CD4-positive, alpha-beta T cell (primary cell): ENCODE results near the gene ZBTB14. TPM values are rescaled to one million over a fixed set of nuclear protein-coding genes. Genes with fewer than 3 reads are reported as not detected.

ENCODE experiments used
- ATAC-seq: fragments of 200-7000 bp; cut with Tn5 transposase; one replicate; pipeline ENCODE4 v1.10.0; 2022; ENCODE audit warnings: mild to moderate bottlenecking; ENCODE audit not compliant: poor library complexity
- CTCF ChIA-PET: fragments of 350-600 bp; sonication (Branson Sonifier 250); formaldehyde crosslinking; loops from one replicate; lab custom pipeline; 2021; ENCODE audit warnings: antibody characterized with exemption, inconsistent platforms; lab: Charles Lee
- POLR2A ChIA-PET: fragments of 350-600 bp; sonication (Branson Sonifier 250); formaldehyde crosslinking; loops from one replicate; lab custom pipeline; 2021; ENCODE audit warnings: antibody characterized with exemption, inconsistent platforms; lab: Charles Lee
- DNase-seq, 14 experiments: peaks; one replicate each; pipeline ENCODE4 v3.0.0-alpha.2; 2013 to 2020; ENCODE audit warnings: mixed read lengths in 2 of 14
- H3K27ac ChIP-seq, 2 donors: one replicate each; pipeline versions ENCODE4 v1.5.1 to v1.7.0; 2013; ENCODE audit warnings: low read length in 2 of 2, low read depth in 1 of 2, mild to moderate bottlenecking in 1 of 2
- H3K27me3 ChIP-seq, 2 experiments: 1 replicate in 1 of 2; 2 replicates in 1 of 2; pipeline versions ENCODE4 v1.6.1 to v1.7.0; 2013; ENCODE audit warnings: low read length in 2 of 2, control low read depth in 1 of 2, mild to moderate bottlenecking in 1 of 2, moderate library complexity in 1 of 2; ENCODE audit not compliant: insufficient read depth in 2 of 2, control insufficient read depth in 1 of 2
- H3K36me3 ChIP-seq: one replicate; pipeline ENCODE4 v1.6.1; 2013; ENCODE audit warnings: low read length, control low read depth; ENCODE audit not compliant: insufficient read depth
- H3K4me1 ChIP-seq: one replicate; pipeline ENCODE4 v1.6.1; 2013; ENCODE audit warnings: low read length, control low read depth; ENCODE audit not compliant: insufficient read depth
- H3K4me3 ChIP-seq: one replicate; pipeline ENCODE4 v1.5.1; 2013; ENCODE audit warnings: mild to moderate bottlenecking, low read length, moderate library complexity
- H3K9me3 ChIP-seq, 2 experiments: 1 replicate in 1 of 2; 2 replicates in 1 of 2; pipeline versions ENCODE4 v1.6.1 to v1.7.0; 2013; ENCODE audit warnings: low read length in 2 of 2, mild to moderate bottlenecking in 2 of 2, control low read depth in 1 of 2, moderate library complexity in 1 of 2; ENCODE audit not compliant: control insufficient read depth in 1 of 2, insufficient read depth in 1 of 2
- H3K27ac Mint-ChIP-seq: one replicate; pipeline ENCODE4 v1.8.0; 2020; ENCODE audit warnings: mixed read lengths
- H3K27me3 Mint-ChIP-seq: one replicate; pipeline ENCODE4 v1.8.0; 2021; ENCODE audit warnings: mixed read lengths
- H3K36me3 Mint-ChIP-seq: one replicate; pipeline ENCODE4 v1.8.0; 2021; ENCODE audit warnings: low read depth, mixed read lengths
- H3K4me1 Mint-ChIP-seq: one replicate; pipeline ENCODE4 v1.8.0; 2021; ENCODE audit warnings: low read depth, mixed read lengths
- H3K4me3 Mint-ChIP-seq: one replicate; pipeline ENCODE4 v1.8.0; 2020; ENCODE audit warnings: mild to moderate bottlenecking, mixed read lengths
- H3K9me3 Mint-ChIP-seq: one replicate; pipeline ENCODE4 v1.8.0; 2020; ENCODE audit warnings: mixed read lengths
- CTCF ChIP-seq: fragments of 200-600 bp; IDR thresholded peaks from one replicate; pipeline ENCODE4 v1.8.0; 2022; ENCODE audit warnings: antibody characterized with exemption, mild to moderate bottlenecking
- intact Hi-C, 2 experiments: fragments of 100-400 bp; cut with DNase I in 1 of 2; cut with micrococcal nuclease in 1 of 2; formaldehyde crosslinking; loops; one replicate each; pipeline versions ENCODE4 v1.15.1 to v1.9.0; 2023 to 2025; cut with DNase I, micrococcal nuclease
- total RNA-seq, 174 experiments: library from RNA in 2 of 174; stranded (reverse) in 2 of 174; gene quantifications; one replicate each; pipeline ENCODE4 v1.2.3 and lab custom pipeline; 2021 to 2026

ZBTB14 gene
- total RNA-seq, 2 experiments from 2014 or later: 26.6 to 27.4 TPM

- Mint-ChIP-seq H3K27ac (no peak overlapping the region), H3K4me1 (peaks cover 14% of the 10 kb centered on the region), H3K36me3 (peaks cover 5% of the 10 kb centered on the region), H3K4me3 (no peak overlapping the region), H3K9me3 (no peaks in the 10 kb centered on the region), H3K27me3 (peaks cover 26% of the 10 kb centered on the region)
- H3K4me3 ChIP-seq: no peak overlapping the region
- ChIA-PET POLR2A (interaction anchor here (0.8 to 3.2 kb wide), 2 partner anchors 63 to 1818 kb away, joined by 3 to 11 read pairs; no protein-coding TSS in a partner anchor), CTCF (no interaction called here)
- H3K27ac ChIP-seq: no peak overlapping the region
- H3K9me3 ChIP-seq: no peaks in the 10 kb centered on the region
- no peak for TF ChIP-seq CTCF
- DNase-seq (no peak), ATAC-seq (no peak)
- H3K27me3 ChIP-seq: peaks cover 3 to 4% of the 10 kb centered on the region in 2 experiments
- intact Hi-C loops: no loop called here
- H3K4me1 ChIP-seq: peaks cover 7% of the 10 kb centered on the region
- no peaks in the 10 kb centered on the region for H3K36me3 ChIP-seq
Observed at GRCh38 chr18:5300476-5301010, 5.0 kb upstream of the ZBTB14 start.

GRCh38 chr18:5298156-5298852 lies 2.8 kb upstream of the ZBTB14 start:
- ChIA-PET CTCF (no interaction called here), POLR2A (interaction anchor here (1.2 to 6.5 kb wide), 3 partner anchors 58 to 1704 kb away, joined by 5 to 459 read pairs (median 22); no protein-coding TSS in a partner anchor)
- H3K4me3 Mint-ChIP-seq: peak overlapping the region; percentile 76
- Histone ChIP-seq H3K4me1 (peaks cover 21% of the 10 kb centered on the region), H3K27ac (no peak overlapping the region), H3K27me3 (peaks cover 3 to 4% of the 10 kb centered on the region in 2 experiments), H3K36me3 (no peaks in the 10 kb centered on the region), H3K9me3 (no peaks in the 10 kb centered on the region), H3K4me3 (no peak overlapping the region)
- no peaks in the 10 kb centered on the region for H3K9me3 Mint-ChIP-seq
- peak overlapping the region; percentile 98 for H3K27ac Mint-ChIP-seq
- intact Hi-C loops: loop anchor here in 1 of 2 experiments (10.0 kb wide), 3 partner anchors 126 to 224 kb away; no protein-coding TSS in a partner anchor
- DNase-seq: no peak
- no peak for ATAC-seq
- TF ChIP-seq CTCF: no peak
- H3K27me3 Mint-ChIP-seq: peaks cover 16% of the 10 kb centered on the region
- peaks cover 28% of the 10 kb centered on the region for H3K4me1 Mint-ChIP-seq
- peaks cover 18% of the 10 kb centered on the region for H3K36me3 Mint-ChIP-seq

GRCh38 chr18:5297597-5297996 lies 2.1 kb upstream of the ZBTB14 start:
- peaks cover 2% of the 10 kb centered on the region for H3K36me3 ChIP-seq
- H3K4me1 ChIP-seq: peaks cover 24% of the 10 kb centered on the region
- peaks cover 1 to 3% of the 10 kb centered on the region in 2 experiments for H3K27me3 ChIP-seq
- CTCF ChIA-PET: no interaction called here
- no peak overlapping the region for H3K27ac ChIP-seq
- Mint-ChIP-seq H3K4me1 (peaks cover 35% of the 10 kb centered on the region), H3K27me3 (peaks cover 9% of the 10 kb centered on the region), H3K36me3 (peaks cover 18% of the 10 kb centered on the region), H3K9me3 (no peaks in the 10 kb centered on the region), H3K4me3 (peak overlapping the region; percentile 76), H3K27ac (peak overlapping the region; percentile 98)
- ATAC-seq (no peak), DNase-seq (no peak)
- TF ChIP-seq CTCF: no peak
- POLR2A ChIA-PET: interaction anchor here (1.2 to 6.5 kb wide), 10 partner anchors 8 to 1704 kb away, joined by 4 to 459 read pairs (median 40); no protein-coding TSS in a partner anchor
- no peak overlapping the region for H3K4me3 ChIP-seq
- H3K9me3 ChIP-seq: no peaks in the 10 kb centered on the region
- intact Hi-C loops: loop anchor here in 1 of 2 experiments (10.0 kb wide), 3 partner anchors 127 to 223 kb away; no protein-coding TSS in a partner anchor
